GM19328 (cell line): ENCODE measurements around the gene HERC2.
A peak's percentile ranks its signal among the peaks of the same experiment; 100 is the strongest.

Source experiments
- ATAC-seq: cut with Tn5 transposase; IDR thresholded peaks from one replicate; pipeline ENCODE4 v1.9.1; 2021; ENCODE audit warnings: mild to moderate bottlenecking, moderate library complexity; ENCODE audit not compliant: unreplicated experiment

HERC2 gene

GRCh38 chr15:28099555-28100140, 222.3 kb downstream of the HERC2 start:
- ATAC-seq: no peak

DNA sequence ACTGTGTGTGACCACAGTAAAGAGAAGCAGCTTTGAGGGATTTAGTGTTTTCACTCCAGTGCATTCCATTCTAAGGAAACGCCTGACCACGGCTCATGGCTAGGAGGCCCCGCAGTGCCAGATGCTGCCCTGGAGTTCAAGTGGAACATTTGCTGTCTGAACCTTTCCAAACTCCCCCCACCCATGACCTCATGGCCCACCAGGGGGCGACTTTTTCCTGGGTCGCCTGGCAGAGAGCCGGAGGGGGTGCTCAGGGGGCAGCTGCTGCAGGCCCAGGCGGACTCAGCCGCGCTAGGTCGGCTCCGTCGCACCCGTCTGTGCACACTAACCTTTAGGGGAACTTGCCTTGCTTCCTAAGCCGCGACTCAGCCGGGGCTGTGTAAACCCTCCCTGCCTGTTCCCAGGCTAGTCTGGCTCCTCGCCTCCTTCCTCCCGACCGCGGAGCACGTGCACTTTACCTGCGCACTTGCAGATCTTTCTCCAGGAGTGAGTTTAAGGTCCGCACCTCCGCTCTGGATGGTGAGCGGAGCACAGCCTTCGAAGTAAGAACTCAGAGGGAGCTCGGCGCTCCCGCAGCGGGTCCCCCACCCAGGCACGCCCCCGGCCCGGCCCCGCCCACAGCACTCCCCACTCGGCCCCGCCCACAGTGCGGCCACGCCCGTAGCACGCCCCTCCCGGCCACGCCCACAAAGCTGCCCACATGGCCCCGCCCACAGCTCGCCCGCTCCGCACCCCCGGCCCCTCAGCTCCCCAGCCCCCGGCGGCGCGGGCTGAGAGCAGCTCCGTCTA, 223.0 kb downstream of the HERC2 start, which contains the start of gene OCA2:
OCA2 (minus strand) TSS at position 550 of the 789 bp plus-strand sequence. CDS start 17,441 bp downstream, outside the sequence.
- no peak for ATAC-seq

DNA sequence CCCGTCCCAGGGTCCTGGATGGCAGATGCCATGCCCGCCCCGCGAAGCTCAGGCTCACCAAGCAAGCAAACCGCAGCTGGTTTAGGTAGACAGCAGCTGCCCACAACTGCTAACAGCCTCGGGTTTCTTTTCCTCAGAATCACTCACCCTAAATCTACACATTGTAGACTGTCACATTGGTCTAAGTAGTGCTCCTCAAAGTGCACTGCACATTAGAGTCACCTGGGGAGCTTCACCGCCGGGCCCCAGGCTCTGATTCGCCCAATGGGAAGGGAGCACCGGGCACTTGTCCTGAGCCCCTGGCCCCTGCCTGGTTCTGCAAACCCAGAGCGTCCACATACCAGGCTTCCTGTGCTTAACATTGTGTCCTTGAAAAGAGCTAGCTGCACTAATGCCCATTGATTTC, 223.6 kb downstream of the HERC2 start:
- ATAC-seq: no peak

- no peak for ATAC-seq
Measured at GRCh38 chr15:28097656-28098359, 224.2 kb downstream of the HERC2 start.

GRCh38 chr15:28096670-28097431, 225.1 kb downstream of the HERC2 start:
- no peak for ATAC-seq

GRCh38 chr15:28096411-28096669, 225.6 kb downstream of the HERC2 start:
- ATAC-seq: no peak

DNA sequence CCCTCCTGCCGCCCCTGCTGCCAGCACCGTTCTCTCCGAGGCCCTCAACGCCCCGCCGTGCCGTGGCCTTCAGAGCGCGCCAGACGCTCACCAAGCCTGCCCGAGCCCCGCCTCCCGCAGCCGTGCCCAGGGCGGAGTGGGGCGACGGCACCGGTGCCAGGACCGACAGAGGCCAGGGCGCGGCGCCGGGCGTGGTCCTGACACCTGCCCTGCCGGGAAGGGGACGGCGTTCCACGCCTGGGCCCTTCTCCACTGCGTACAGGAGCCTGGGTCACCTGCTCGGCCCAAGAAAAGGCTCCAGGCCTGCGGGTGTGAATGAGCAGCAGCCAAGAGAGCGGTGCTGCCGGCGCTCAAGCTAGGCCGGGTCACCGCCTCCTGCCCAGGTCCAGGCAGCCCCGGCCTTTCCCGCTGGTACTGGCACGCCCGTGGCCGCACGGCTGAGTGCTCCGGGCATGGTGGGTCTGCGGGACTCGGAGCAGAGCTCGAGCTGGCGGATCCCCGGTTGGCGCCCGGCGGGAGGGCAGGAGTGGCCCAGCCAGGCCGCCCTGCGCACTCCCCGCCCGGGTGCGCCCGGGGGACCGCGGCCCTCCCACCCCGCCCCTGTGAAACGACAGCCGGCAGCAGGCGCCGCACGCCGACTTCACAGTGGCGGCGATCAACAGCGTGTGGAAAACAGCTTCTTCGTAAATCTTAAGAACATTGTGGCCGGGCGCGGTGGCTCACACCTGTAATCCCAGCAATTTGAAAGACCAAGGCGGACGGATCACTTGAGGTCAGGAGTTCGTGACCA, 227.1 kb downstream of the HERC2 start:
- no peak for ATAC-seq

DNA sequence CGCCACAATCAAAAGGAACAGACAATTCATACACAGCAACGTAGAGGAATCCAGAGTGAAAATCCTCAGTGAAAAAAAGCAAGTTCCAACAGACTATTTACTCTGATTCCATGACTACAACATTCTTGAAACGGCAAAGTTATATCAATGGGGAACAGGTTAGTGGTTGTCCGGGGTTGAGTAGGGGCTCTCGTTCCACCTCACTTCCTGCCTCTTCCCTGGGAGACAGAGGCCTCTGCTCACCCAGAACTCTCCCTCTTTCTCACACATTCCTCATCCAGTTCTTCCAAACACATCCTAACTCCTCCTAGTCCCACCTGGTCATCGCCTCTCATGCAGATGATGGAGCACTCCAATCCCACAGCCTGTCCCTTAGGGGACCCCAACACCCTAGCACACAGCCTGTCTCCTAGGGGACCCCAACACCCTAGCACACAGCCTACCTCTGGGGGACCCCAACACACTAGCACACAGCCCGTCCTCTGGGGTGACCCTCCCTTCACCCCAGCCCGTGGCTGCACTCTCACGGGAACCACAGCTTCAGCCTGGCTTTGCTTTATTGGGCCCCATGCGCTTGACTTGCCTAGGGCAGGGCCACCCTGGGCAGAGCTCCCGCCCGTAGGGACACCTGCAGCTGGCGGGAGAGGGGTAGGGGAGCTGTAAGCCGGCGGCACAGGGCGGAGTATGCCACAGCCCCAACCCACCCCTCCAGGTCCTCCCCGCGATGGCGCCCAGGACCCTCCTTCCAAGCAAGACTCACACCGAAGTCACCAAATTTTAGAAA, 228.0 kb downstream of the HERC2 start:
- ATAC-seq: no peak

- ATAC-seq: no peak
Measured at GRCh38 chr15:28091313-28091712, 230.7 kb downstream of the HERC2 start.

DNA sequence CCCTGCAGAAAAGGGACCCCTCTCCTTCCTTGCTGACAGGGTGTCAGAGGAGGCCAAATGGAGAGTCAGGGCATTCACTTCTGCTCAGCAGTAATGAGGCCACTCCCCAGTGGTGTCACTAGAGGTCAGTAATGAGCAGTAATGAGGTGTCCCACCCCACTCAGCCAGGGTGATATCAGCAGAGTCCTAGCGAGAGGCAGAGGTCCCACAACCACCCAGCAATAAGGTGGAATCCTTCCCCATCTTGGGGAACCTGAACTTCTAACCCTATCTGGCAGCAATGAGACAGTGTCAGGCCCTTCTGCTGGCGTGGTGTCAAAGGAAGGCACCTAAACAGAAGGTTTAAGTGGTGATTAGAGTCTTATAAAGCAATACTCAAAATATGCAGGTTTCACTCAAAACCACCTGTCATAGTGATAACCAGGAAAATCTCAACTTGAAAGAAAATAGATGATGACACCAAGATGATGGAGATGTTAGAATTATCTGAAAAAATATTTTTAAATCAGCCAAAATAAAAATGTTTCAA, 235.7 kb downstream of the HERC2 start:
- peak; percentile 86 for ATAC-seq

DNA sequence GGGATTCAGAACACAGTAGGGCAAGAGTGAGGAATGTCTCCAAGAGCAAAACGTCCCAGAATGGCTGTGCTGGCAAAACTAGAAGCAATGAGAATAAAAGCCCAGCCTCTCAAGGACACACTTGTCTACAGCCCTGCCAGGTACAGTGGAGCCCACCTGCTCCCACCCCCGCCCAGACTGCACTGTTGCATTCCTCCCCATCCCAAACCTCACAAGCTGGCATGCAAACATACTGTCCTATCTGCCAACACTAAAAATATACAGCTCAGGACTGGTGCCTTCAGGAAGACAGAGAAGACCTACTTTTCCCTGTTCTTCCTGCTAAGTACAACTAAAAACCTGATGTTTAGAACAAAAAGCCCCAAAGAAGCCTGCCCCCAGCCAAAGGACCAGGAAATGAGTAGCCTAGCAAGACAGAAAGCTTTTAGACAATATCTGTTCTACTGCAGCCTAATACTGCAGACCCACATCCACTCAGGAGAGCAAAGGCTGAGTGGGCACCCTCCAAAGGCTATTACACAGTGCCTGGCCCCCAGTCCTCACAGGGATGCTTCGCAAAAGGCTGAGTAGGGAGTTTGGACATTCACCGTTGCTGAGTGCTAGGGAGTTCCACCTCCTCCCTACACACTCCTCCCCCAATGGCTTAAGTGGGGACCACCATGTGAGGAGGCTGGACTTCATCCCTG, 236.3 kb downstream of the HERC2 start:
- no peak for ATAC-seq

DNA sequence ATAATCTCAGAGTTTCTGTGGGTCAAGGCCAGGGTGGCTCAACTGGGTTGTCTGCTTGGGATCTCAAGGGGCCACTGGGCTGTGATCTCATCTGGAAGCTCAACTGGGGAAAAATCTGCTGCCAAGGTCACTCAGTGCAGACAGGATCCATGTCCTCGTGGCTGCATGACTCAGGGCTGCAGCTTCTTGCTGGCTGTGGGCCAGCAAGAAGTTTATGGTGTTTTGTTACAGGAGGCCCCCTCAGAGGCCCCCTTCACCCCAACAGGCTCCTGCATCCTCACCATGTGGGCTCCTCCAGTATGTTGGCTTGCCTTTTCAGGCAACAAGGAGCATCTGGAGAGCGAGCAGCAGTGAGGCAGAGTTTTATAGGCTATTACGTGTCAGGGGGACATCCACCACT, 237.4 kb downstream of the HERC2 start:
- no peak for ATAC-seq

DNA sequence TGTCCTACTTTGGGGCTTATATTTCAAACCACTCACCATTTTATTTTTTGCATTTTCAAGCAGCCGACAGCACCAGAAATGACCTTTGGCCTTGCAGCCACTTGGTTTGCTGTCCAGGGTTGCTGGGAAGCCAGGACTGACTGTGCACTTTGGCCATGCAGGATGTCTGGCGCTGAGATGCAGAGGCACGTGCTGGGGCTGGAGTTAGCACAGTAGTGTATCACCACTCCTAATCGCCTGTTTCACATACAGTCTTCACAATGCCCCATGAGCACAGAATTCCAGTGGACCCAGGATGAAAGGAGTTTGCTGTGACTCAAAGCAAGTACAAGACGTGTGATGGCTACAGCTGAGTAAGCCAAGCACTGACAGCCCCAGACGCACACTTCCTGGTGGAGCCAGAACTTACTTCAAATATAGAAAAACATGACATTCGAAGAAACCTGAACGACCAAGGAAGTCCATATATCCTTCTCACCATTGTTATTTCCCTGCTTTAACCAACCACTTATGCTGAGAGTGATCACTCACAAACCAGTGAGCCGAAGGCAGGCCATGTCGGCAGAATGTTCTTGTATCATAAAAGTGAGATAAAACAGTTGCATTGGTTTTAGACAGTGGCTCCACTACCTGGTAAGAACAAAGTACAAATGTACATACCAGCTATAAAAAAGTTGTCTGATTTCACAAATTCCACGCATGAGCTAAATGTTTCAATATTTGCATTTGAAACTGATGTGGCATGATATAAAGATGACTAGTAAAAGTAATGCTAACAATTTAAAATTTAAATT, 238.9 kb downstream of the HERC2 start:
- ATAC-seq: no peak

DNA sequence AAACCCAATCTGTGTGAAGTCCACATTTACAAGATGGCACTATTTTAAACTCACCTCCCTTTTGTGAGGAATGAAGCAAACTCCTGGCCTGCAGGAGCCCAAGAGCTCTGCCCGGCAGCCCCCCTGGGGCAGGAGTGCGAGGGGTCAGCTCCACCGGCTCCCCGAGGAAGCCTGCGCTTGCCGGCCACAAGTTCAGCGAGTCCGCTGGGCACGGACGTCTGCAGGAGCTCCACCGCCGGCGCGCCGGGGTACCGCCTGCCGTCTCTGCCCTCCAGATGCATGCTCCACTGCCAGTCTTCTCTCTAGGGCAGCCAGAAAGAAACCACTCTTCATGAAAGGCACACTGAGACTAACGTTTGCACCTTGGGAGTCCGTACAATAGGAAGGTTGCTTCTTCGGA, 240.4 kb downstream of the HERC2 start:
- ATAC-seq: no peak

DNA sequence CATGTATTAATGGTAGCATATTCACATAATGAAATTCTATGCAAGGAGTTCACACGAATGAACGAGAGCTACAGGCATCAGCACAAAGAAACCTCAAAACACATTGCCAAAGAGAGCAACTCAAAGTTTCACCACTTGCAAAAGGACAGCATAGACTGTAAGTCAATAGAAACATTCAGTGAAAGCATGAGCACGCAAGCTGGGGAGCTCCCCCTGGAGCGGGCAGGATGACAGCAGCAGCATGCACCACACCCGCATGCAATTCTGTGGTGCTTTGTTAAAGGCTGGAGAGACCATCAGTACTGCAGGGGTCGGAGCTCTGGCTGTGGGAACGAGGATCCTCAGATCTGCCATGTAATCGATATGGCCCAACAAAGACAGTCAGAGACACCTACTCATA, 241.6 kb downstream of the HERC2 start:
- ATAC-seq: no peak

DNA sequence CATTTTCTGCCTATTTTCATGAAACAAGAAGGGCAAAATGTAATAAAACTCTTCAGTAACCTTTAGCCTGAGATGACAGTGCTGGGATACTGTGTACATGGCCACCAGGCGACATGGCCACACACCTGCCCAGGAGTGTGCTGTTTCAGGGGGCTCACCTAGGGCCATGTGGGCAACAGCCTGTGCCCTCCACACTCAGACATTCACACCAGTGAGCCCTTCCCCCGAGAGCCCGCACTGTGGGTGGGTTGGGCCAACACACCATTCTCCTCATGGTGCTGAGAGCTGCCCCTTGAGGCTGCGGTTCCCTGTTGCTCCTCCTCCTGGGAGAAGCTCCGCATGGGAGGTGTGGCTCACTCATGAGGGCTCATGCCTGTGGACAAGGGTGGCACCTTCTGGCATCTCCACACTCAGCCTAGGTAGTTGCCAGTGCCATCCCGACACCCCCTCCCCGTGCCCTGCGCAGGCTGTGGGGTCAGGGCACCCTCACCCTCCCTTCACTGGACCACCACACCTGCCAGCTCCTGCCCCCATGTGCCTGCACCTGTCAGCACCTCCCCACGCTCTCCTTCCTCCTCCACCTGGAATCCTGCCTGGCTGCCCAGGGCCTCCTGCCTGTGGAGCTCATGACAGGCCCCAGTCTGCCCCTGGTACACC, 242.5 kb downstream of the HERC2 start:
- no peak for ATAC-seq

DNA sequence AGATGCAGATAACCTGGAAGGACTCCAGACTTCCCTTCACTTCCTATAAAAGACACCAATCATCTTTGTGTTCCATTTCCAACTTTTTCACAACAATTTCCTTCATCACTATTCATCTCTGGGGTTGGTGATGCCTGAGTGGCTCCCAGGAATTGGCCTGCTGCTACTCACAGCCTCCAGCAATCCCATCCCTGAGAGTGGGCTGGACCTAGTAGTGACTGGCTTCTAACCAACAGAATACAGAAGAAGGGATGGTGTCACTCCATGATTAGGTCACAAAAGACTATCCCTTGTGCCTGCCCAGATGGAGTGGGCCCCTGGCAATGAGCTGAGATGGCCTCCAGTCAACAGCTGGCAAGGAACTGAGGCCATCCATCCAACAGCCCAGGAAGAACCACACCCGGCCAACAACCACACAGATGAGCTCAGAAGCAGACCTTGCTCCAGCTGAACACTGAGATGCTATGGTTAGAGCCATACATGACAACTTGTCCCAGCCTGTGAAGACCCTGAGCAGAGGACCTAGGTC, 243.7 kb downstream of the HERC2 start:
- no peak for ATAC-seq

GRCh38 chr15:28075573-28075972, 246.4 kb downstream of the HERC2 start:
- ATAC-seq: no peak
